ENCODE results near the gene VIT. TPM values are rescaled to one million over a fixed set of nuclear protein-coding genes. Genes with fewer than 3 reads are reported as not detected.

Gene VIT, protein sequence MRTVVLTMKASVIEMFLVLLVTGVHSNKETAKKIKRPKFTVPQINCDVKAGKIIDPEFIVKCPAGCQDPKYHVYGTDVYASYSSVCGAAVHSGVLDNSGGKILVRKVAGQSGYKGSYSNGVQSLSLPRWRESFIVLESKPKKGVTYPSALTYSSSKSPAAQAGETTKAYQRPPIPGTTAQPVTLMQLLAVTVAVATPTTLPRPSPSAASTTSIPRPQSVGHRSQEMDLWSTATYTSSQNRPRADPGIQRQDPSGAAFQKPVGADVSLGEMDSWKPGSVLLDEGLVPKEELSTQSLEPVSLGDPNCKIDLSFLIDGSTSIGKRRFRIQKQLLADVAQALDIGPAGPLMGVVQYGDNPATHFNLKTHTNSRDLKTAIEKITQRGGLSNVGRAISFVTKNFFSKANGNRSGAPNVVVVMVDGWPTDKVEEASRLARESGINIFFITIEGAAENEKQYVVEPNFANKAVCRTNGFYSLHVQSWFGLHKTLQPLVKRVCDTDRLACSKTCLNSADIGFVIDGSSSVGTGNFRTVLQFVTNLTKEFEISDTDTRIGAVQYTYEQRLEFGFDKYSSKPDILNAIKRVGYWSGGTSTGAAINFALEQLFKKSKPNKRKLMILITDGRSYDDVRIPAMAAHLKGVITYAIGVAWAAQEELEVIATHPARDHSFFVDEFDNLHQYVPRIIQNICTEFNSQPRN
- not detected for total RNA-seq

DNA sequence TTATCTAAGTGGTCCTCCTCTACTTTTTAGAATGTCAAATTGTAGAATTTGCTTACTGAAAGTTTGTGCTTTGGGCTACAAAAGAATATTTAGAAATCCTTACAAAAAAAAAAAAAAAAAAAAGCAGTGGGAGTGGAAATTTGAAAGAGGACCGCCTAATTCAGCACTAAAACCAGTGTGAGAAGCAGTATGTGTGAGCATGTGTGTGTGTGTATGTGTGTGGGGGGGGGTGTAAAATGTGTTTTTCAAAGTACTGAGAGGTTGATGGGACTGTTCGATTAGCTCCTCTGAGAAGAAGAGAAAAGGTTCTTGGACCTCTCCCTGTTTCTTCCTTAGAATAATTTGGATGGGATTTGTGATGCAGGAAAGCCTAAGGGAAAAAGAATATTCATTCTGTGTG lies at the start of gene VIT:
Gene VIT, plus strand, starts transcription at position 175 of the 400 bp plus-strand sequence. CDS start 19,664 bp downstream, outside the sequence.
- CTCF ChIA-PET, result no interaction called here
- POLR2A ChIA-PET, result no interaction called here

DNA sequence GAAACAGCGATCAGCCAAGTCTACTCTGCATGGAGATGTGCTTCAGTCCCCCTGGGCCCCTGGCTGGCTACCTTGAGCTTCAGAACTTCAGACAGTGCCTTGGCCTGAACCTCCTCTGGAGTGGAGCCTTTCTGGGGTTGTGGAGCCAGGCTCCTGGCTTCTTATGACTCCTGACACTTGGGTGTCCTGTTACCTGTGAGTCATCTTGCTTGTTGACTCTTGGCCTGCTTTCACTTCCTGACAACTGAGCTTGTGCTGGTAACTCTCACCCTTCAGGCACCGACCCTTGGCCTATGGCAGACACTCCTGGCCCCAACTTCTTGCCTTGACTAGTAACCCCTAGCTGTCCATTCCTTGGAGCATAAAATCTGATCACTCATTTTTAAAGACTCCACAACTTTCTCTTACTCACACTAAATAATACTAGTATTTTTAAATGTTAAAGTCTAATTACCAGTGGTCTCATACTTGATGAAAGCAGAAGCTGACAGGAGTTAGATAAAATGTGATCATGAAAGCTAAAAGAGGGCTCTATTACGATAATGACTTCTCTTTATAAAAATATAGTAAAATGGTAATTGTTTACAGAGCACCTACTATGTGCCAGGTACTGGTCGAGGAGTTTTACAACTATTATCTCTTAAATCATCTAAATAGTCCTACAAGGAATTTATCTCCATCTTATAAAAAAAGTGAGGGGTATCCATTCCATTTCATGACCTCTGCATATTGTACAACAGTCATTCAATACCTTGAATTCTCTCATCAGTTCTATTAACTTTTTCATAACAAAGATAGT lies 46.3 kb upstream of the VIT start:
- POLR2A ChIA-PET, result no interaction called here
- CTCF ChIA-PET, result no interaction called here

DNA sequence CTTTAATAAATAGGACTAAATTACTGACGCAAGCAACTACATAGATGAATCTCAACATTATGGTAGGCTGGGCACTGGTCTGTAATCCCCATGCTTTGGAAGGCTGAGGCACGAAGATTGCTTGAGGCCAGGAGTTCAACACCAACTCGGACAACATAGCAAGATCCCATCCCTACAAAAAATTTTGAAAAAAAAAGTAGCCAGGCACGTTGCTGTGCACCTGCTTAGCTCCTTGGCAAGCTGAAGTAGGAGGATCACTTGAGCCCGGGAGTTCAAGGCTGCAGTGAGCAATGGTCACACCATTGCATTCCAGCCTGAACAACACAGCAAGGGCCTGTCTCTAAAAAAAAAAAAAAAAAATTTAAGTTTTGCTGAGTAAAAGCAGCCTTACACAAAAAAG lies 43.4 kb upstream of the VIT start:
- ChIA-PET POLR2A (no interaction called here), CTCF (no interaction called here)

DNA sequence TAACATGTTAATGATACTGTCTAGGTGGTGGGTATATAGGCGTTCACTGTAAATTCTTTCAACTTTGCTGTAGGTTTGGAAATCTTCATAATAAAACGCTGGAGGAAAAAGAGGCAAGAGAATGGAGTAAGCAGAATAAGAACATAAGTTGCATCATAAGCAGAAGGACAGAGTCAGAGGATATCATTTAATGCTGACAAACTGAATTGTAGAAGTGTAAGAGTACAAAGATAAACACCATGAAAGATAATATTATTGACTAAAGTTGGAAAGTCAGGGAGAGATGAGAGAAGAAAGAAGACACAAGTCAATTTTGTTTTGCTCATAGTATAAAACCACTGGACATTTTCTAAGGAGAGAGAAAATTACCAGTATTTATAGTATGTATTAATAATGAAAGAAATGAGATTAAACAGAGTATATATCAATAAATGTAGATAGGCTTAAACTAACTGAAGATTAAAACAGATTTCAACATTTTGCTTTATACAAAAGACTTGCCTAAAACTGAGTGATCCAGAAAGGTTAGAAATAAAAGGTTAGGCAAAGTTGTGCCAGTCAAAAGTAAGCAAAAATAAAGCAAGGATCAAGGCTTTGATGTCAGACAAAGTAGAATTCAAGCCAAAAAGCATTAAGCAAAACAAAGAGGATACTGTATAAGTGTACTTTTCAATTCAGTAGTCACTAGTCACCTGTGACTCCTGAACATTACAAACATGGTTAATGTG lies 42.4 kb upstream of the VIT start:
- ChIA-PET CTCF (interaction anchor here (0.6 kb wide), 1 partner anchor 524 kb away, joined by 3 read pairs; no protein-coding TSS in a partner anchor), POLR2A (no interaction called here)

DNA sequence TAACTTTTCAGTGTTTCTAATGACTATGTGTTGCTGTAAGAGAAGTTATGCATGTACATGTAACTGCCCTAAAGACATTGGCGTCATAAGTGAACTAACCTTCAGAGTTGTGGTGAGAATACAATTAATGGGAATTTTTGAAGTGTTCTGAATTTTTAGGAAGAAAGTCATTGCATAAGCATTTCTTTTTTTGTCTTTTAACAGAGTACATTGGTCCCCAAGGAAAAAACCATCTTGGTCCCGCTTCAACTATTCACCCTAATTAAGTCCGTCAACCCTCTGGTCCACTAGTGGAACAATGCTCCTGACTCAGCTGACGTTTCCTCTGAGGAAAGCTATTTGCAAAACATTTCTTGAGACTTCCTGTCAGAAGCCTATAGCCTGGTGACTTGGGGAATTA lies 41.1 kb upstream of the VIT start:
- CTCF ChIA-PET, result no interaction called here
- POLR2A ChIA-PET, result no interaction called here

DNA sequence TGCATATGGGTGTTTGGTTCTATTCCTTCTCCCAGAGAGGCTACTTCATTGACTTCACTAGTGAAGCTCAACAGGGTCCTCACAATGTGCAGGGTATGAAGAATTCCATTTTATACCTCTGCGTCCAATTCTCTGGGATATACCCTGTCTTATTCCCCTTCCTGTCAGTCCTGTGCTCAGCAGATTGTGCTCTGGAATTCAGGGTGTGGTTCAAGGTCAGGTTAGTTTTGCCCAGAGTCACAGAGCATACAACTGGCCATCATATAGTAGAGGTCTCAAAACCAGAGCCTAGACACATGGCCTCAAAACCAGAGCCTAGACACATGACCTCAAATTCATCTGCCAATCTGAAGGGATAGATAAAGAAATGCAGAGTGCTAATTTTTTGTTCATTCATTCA lies 38.8 kb upstream of the VIT start:
- POLR2A ChIA-PET, result no interaction called here
- CTCF ChIA-PET, result no interaction called here

DNA sequence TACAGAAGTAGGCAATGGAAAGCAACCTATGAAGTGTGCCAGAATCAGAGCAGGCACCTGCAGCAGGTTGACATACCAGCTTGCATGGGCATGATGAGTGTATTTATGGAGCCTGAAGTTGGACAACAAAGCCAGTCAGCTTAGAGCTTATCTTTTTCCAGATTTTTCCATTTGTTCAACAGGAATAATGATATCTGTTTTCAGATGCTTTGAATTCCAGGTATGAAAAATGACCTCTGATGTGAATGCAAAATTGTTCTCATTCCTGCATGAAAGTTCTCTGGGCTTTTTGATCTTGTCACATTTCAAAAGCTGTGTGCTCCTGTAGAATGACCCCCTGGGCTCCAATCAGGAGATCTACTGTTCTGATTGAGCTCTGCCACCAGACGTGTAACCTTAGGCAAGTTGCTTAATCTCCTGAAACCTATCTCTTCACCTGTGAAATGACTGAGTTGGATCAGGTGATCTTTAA lies 38.2 kb upstream of the VIT start:
- CTCF ChIA-PET, result no interaction called here
- POLR2A ChIA-PET, result no interaction called here

DNA sequence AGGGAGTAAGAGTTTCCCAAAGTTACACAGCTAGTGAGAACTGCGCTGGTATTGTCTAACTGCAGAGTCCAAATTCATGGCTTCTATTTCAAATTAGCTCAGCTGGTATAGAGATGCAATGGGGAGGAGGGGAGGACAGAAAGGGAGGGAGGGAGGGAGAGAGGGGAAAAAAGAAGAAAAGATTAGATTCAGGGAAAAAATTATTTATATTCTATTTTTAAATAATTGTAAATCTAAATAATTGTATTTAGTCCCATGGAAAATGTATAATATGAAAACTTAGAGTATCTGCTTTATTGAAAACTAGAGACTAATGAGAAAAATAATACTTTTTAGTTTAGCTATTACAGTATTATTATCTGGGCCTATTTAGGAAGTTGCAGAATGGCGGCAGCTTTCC lies 37.3 kb upstream of the VIT start:
- POLR2A ChIA-PET, result no interaction called here
- CTCF ChIA-PET, result interaction anchor here (0.5 kb wide), 1 partner anchor 540 kb away, joined by 3 read pairs; no protein-coding TSS in a partner anchor

DNA sequence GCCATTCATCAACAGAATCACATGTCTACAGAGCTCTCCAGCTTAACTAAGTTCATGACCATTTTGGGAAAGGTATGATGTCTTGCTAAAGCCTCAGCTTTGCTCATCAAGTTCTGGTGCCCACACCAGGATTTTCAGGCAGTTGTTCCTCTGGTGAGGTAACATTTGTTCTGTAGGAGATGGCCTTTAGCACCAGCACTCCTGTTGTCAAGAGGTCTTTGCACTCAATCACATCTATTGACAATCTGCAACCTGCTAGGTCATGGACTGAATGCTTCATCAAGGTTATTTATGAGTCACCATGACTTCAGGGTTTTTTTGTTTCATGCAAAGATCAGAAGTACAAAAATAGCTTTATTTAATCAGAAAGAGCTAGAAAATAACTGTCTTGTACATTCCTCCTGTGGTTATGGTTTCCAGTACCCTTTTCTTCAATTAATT lies 36.6 kb upstream of the VIT start:
- ChIA-PET CTCF (no interaction called here), POLR2A (no interaction called here)

DNA sequence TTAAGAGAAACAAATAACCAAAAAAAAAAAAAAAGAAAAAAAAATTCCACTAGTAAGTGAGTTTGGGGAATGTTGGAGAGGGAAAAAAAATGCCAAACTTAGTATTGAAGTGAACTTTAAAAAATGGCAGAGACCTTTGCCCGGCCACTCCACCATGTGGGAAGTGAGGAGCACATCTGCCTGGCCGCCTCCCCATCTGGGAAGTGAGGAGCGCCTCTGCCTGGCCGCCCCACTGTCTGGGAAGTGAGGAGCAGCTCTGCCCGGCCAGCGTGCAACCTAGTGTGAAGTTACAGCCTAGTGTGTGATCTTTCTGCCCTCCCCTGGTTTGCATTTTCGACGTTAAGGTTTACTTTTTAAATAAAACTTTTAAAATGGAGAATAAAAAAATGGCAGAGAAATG lies 33.9 kb upstream of the VIT start:
- ChIA-PET CTCF (no interaction called here), POLR2A (no interaction called here)

DNA sequence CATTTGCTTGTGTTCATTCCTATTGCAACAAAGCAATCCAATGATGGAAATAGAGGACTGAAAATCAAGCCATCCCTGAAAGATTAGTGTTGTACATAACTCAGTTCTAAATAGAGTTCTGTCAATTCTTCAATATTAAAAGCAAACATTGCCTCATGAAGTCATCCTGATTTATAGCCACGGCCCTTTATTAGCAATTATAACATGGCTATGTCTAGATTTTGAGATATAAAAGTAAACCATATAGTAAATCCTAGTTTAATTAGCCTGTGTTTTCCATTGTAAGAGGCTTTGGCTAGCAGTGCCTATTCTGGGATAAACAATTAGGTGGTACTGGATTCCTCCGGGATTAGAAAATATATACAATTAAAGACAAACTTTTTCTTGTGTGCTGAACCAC lies 33.2 kb upstream of the VIT start:
- POLR2A ChIA-PET, result no interaction called here
- CTCF ChIA-PET, result no interaction called here

DNA sequence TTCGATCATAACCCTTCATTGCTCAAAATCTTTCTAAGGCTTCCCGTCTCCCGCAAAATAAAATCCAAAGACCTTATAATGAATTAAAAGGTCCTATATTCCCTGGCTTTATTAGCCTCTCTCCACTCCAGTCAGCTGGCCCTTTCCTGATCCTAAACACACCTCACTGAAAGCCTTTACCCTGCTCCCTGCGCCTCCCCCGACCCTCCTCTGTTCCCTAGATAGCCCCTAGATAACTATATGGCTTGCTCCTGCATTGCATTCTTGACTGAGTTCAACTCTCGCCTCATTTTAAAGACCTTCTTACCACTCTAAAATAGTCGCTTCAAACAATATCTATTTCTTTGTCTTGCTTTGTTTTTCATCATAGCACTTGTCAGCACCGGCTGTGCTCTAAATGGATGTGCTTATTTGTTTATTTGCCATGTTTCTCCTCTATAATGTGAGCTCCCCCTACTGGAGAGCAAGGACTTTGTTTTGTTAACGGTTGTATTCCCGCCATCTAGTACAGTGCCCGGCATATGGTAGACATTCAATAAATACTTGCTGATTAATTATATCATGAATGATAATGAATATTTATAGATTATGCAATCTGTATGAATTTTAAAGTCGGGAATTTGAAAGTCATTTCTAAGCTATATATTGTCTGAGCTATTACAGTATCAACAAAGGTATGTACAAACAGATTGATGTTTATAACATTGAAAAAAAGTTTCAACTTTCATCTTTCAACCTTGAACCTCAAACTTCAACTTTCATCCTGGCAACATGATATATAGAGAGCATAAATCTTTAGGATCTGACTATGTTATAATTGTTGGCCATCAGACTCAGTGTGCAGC lies 32.4 kb upstream of the VIT start:
- CTCF ChIA-PET, result interaction anchor here (0.8 to 1.3 kb wide), 4 partner anchors 12 to 225 kb away, joined by 3 read pairs; no protein-coding TSS in a partner anchor
- POLR2A ChIA-PET, result no interaction called here

DNA sequence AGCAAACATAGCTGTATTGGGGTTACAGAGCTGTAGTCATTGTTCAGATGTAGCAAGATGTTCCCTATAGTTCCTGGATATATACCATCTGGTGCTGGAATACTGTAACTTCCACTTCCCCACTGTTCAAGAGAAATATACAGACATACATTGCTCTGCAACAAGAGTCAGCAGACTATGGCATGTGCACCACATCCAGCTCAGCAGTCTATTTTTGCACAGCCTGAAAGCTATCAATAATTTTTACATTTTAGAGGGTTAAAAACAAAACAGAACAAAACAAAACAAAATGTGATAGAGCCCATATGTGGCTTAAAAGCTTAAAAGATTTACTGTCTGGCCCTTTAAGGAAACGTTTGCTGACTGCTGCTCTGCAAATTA lies 31.8 kb upstream of the VIT start:
- ChIA-PET CTCF (interaction anchor here (0.9 to 1.3 kb wide), 3 partner anchors 16 to 226 kb away, joined by 3 read pairs; no protein-coding TSS in a partner anchor), POLR2A (no interaction called here)

DNA sequence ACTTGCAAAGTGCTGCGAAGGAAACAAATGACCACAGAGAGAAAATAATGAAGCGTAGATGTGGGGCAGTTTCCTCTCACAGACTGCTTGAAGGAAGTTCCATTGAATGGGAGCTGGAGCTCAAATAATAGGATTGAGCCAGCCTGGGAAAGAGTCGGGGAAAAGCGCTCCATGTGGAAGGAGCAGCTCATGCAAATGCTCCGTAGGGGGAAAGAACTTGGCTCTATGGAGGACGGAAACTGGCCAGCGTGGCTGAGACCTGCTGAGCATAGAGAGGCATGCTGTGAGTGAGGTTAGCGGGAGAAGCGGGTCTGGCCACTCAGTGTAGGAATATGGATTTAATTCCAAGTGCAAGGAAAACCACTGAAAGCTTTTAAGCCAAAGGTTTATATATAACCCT lies 28.6 kb upstream of the VIT start:
- ChIA-PET POLR2A (no interaction called here), CTCF (no interaction called here)

DNA sequence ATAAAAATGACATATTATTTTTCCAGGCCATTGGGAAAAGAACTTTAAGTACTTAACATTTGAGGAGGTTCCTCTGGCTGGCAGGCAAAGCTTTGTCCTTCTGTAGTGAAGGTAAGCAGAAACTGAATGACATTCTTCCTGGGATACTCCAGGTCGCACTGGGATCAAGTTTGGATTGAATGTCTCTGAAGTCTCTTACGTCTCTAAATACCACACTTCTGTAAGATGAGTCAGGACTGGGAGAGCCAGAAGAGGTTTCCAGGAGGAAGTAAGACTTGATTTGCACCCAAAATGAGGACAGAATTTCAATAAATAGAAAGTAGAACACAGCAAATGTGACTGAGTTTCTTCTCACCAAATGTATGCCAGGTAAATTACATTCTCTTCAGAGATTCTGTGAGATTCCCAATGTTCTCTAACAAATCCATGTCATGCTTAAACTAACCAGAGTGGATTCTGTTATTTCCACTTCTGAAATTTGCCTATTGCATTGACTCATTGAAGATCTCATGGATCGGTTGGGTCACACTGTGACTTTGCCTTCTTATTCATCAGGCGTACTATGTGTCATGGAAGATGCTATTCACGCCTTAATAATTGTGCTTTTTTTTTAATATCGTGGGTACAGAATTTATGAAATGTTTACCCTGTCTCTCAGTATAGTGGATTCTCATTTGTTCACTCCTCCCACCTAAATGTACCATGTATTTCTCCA lies 25.5 kb upstream of the VIT start:
- CTCF ChIA-PET, result no interaction called here
- POLR2A ChIA-PET, result no interaction called here

DNA sequence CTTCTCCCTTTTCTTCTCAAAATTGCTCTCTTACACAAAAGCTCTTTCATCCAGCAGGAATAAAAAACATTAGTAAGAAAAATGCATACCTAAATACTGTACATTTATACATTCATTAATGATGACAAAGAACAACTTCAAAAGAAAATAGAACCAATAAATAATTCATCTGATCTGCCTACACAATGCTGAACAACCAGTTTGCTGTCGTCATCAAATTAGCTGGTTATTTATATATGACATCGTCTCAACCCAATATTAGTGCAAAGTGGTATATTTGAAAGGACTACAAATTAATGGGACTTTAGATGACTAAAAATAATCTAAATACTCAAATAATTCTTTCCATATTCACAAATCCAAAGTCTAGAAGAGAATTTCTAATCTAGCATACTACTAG lies 24.8 kb upstream of the VIT start:
- POLR2A ChIA-PET, result no interaction called here
- CTCF ChIA-PET, result no interaction called here

DNA sequence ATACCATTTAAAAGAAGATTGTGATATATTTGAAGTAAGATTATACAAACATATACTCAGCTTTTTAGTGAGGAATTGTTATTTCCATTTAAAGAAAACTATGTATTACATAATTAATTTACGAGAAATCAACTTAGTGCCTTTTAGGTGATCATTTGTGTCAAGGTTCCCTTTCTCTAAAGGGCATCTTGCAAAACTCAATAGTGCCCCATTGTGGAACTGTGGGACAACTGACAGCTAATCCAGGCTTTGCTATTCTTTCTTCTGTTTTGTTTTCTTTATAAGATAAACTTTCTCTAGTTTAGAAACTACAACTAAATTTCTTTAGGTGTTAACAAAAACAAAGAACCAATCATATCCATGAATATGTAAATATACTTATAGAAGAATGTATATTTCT lies 24.3 kb upstream of the VIT start:
- ChIA-PET POLR2A (no interaction called here), CTCF (no interaction called here)

DNA sequence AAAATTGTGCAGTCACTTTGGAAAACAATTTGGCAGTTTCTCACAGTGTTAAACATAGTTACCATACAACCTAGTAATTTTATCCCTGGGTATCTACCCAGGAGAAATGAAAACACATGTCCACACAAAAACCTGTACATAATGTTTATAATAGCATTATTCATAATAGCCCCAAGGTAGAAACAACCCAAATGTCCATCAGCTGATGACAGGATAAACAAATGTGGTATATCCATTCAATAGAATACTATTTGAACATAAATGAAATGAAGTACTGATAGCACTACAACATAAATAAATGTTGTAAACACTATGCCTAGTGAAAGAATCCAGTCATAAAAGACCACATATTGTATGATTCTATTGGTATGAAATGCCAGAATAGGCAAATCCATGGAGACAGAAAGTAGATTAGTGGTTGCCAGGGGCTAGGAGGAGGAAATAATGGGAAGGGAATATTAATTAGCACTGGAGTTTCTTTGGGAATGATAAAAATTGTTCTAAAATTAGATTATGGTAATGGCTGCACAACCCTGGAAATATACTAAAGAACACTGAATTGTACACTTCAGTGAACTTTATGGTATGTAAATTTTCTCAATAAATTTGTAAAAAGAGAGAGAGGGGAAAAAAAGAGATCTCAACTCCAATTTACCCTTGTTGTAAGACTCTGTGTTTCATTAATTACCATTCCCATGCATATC lies 20.8 kb upstream of the VIT start:
- POLR2A ChIA-PET, result no interaction called here
- CTCF ChIA-PET, result interaction anchor here (1.0 kb wide), 1 partner anchor 12 kb away, joined by 3 read pairs; no protein-coding TSS in a partner anchor

Measured in activated CD8-positive, alpha-beta memory T cell treated with anti-CD3 and anti-CD28 coated beads for 36 hours (primary cell).